Measurements from ENCODE around the gene TBXAS1.

DNA sequence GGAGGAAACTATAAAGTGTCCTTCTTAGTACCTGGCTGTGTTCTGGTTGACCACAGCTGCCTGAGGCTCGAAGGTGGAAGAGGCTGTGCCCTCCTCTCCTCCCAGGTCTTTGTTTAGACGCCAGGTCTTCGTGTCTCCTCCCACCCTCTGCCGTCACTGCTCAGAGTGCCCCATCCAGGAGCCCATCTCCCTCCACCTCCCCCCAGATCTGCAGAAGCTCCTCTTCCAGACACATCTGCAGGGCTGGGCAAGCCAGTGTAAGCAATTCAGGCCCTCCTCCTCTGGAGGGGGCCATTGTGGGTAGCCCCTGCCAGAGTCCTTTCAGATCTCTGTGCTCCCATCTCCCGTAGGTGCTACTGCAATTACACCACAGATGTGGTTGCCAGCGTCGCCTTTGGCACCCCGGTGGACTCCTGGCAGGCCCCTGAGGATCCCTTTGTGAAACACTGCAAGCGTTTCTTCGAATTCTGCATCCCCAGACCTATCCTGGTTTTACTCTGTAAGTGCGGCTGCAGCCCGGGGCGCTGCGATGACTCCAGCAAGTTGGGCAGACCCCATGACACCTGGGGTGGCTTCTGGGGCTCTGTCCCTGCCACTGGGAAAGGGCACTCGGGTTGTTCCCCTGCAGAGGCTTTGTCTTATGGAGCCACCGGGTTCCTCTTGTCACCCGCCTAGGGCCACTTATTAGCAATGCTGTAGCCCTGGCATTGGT is 126.2 kb downstream of the TBXAS1 start:
- TF ChIP-seq, protein P1, sequence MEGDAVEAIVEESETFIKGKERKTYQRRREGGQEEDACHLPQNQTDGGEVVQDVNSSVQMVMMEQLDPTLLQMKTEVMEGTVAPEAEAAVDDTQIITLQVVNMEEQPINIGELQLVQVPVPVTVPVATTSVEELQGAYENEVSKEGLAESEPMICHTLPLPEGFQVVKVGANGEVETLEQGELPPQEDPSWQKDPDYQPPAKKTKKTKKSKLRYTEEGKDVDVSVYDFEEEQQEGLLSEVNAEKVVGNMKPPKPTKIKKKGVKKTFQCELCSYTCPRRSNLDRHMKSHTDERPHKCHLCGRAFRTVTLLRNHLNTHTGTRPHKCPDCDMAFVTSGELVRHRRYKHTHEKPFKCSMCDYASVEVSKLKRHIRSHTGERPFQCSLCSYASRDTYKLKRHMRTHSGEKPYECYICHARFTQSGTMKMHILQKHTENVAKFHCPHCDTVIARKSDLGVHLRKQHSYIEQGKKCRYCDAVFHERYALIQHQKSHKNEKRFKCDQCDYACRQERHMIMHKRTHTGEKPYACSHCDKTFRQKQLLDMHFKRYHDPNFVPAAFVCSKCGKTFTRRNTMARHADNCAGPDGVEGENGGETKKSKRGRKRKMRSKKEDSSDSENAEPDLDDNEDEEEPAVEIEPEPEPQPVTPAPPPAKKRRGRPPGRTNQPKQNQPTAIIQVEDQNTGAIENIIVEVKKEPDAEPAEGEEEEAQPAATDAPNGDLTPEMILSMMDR (IDR thresholded peaks at IDR 0.05; ENCODE audit: poor library complexity, severe bottlenecking), result no peak
- TF ChIP-seq TAF1 (IDR thresholded peaks at IDR 0.05; ENCODE audit: low read depth) (no peak), EZH2 (IDR thresholded peaks at IDR 0.05; ENCODE audit: borderline replicate concordance, insufficient read depth, low read length, poor library complexity, severe bottlenecking) (no peak), EP300 (conservative IDR thresholded peaks at IDR 0.05; ENCODE audit: poor library complexity, severe bottlenecking) (no peak), RAD21 (conservative IDR thresholded peaks at IDR 0.05) (no peak), POLR2AphosphoS5 (IDR thresholded peaks at IDR 0.05) (no peak), MXI1 (conservative IDR thresholded peaks at IDR 0.05; ENCODE audit: poor library complexity, severe bottlenecking) (no peak)
- TF ChIP-seq, protein P2, sequence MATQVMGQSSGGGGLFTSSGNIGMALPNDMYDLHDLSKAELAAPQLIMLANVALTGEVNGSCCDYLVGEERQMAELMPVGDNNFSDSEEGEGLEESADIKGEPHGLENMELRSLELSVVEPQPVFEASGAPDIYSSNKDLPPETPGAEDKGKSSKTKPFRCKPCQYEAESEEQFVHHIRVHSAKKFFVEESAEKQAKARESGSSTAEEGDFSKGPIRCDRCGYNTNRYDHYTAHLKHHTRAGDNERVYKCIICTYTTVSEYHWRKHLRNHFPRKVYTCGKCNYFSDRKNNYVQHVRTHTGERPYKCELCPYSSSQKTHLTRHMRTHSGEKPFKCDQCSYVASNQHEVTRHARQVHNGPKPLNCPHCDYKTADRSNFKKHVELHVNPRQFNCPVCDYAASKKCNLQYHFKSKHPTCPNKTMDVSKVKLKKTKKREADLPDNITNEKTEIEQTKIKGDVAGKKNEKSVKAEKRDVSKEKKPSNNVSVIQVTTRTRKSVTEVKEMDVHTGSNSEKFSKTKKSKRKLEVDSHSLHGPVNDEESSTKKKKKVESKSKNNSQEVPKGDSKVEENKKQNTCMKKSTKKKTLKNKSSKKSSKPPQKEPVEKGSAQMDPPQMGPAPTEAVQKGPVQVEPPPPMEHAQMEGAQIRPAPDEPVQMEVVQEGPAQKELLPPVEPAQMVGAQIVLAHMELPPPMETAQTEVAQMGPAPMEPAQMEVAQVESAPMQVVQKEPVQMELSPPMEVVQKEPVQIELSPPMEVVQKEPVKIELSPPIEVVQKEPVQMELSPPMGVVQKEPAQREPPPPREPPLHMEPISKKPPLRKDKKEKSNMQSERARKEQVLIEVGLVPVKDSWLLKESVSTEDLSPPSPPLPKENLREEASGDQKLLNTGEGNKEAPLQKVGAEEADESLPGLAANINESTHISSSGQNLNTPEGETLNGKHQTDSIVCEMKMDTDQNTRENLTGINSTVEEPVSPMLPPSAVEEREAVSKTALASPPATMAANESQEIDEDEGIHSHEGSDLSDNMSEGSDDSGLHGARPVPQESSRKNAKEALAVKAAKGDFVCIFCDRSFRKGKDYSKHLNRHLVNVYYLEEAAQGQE (IDR thresholded peaks at IDR 0.05; ENCODE audit: borderline replicate concordance), result no peak

Measured in neural cell (in vitro differentiated cells).